Measurements from ENCODE around the gene SLC2A10.

Gene SLC2A10

DNA sequence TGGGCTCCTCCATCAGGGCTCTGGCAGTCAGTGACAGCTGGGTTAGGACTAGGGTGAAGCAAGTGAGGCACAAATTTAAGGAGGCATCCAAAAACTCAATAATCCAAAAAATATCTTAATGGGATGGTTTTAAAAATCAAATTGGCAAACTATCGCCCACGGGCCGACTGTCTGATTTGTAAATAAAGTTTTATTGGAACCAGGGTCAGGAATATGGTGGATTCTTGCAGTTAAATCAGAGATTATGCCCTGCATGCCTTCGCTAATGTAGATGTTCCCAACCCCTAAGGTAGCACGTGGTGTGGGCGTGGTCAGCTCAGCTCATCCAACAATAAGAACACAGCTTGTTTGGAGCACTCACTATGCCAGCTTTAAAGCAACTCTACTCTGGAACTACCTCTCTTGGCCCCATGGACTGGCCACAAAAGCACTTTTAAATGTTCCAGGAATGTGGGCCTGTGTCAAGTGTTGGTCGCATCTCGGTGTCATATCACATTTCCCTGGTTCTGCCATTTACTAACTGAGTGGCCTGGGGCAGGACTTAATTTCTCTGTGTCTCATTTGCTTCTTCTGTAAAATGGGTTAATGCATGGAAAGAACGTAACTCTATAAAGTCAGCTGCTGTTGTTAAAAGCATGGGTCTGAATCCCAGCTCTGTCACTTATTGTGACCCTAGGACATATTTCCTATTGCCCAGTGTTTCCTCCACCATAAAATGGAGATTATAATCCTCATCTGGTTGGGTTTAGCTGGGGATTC, 27.2 kb upstream of the SLC2A10 start:
- no peak for DNase-seq

DNA sequence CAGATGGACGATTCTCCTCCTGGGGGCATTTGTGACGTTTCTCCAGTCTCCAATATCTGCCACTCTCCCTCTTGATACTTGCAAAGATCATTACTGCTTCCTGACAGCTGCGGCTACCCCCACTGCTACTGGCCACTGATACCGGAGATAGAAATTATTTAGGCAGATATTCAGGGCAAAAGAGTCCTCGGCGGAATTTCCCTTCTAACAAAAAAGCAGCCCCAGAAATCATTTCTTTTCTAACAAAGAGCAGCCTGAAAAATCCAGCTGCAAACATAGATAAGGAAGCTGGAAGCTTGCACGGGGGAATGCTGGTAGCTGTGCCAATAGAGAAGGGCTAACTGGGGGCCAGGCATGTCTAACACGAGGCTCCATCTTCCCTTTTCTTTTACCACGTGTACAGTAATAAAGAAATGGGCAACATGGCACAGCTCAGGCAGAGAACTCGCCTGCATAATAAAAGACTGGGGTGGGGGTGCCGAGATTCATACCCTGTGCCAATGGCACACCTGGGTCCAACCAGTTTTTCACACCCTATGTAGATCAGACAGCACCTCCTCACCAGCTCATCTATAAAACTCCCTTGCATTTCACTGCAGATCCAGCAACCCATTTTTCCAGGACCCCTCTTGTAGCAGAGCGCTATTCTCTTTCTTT, 26.3 kb upstream of the SLC2A10 start:
- DNase-seq: no peak

DNA sequence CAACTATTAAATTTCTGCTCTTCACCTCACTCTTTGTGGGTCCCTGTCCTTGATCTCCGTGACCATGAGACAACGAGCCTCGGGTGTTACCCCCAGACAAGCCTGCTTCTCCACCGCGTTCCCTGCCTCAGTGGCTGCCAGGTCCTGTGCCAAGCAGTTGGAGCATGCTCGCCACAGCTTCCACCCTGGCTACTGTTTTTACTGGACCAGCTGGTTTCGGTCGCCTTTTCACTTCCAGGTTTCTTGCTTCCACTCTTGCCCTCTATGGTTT, 25.8 kb upstream of the SLC2A10 start:
- DNase-seq: no peak

DNA sequence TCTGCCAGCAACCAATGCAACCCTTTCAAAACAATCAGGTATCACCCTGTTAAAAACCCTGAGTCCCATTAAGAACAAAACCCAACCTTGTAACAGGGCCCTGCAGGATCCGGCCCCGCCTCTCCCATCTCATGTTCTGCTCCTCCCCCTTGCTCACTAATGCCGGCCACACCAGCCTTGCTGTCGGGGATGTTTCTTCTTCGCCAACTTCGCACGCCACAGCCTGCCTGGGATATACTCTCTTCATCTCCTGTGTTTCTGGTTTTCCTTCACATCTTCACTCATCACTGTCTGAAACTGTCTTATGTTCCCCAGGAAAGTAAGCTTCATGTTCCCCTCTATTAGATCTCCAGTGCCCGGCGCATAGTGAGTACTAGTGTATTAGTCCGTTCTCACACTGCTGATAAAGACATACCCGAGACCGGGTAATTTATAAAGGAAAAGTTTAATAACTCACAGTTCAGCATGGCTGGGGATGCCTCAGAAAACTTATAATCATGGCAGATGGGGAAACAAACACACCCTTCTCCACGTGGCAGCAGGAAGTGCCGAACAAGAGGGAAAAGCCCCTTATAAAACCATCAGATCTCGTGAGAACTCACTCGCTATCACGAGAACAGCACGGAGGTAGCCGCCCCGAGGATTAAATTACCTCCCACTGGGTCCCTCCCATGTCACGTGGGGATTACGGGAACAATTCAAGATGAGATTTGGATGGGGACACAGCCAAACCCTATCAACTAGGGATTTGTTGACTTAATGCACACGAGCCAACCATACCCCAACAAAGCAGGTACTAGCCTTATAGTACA, 25.3 kb upstream of the SLC2A10 start:
- peak; percentile 85 for DNase-seq

DNA sequence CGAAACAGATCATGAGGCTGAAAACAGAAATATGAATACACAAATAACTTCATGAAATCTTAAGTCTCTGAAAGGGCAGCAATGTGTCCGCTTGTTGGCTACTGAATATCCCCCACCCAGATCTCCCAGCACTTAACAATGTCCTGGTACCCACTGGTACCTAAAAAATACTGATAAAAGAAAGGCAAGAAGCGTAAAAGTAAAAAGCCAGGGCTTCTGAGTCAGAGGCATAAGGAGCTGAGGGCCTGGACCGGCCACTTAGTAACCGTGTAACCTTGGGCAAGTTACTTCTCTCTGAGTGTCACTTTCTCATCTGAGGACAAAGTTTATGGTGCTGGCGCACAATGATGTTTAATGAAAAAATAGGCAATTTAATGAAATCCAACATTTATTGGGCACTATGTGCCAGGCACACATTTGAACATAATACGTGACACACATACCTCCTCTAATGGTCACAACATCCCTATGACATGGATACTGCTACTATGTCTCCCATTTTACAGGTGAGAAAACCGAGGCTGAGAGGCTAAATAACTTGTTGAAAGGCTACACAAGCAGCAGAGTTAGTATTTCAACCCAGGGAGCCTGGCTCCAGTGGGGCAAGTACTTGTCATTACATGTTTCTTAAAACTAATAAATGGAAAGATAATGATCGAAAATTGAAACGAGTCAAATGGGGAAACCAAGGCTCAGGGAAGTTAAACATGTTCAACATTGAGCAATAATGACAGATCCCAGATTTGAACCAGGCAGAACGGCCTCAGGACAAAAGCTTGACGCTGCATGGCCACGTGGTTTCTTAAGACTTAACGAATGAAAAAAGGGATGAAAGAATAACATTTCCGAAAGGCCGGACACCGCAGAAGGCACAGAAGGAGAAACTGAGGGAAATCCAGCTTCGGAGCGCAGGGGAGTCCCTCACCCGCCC, 21.0 kb upstream of the SLC2A10 start:
- DNase-seq: no peak

DNA sequence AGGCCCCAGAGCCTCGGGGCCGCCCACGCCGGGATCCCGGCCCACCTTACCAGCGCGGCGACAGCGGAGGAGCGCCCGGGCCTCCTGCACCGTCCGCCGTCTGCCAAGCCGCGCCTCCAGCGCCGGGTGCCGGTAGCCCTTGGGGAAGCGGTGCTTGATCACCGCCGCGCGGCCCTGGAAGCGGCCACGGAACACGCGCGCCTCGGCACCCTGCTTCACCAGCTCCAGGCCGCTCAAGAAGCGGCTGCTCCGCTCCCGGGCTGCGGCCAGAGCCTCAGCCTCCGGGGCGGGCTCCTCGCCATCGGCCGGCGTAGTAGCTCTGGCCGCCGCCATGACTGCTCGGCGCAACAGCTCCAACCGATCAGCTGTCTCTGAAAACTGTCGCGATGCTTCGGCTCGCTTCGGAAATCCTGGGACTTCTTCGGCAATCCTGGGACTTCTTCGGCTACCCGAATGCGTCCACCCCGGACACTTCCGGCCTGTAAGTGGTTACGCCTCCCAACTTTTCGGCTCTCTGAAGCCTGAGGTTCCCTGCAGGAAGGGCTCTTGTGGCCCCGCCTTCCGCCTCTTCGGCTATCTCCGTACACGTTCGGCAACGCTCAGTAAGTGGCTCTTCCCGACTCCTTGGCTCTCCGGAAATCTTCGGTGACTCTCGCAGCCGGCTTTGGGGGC, 20.2 kb upstream of the SLC2A10 start, which contains the start of gene TP53RK:
Gene TP53RK, minus strand, starts transcription at position 363 of the 672 bp plus-strand sequence. Its CDS starts 30 bp downstream, at position 333.
- peak; percentile 93 for DNase-seq

DNA sequence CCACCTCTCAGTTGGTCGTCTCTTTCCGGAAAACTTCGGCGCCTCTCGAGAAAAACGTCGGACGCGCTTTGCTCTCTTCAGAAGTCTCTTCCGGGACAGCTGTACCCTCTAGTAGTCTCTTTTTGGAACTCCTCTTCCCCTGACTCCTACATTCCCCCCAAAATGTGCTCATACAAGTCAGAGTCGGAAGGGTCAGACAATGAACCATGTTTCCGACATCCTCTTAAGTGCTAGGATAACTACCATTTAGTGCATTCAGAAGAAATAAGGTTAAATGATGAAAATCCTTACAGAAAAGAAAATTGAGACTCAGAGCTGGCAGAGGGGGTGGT, 19.7 kb upstream of the SLC2A10 start:
- no peak for DNase-seq

DNA sequence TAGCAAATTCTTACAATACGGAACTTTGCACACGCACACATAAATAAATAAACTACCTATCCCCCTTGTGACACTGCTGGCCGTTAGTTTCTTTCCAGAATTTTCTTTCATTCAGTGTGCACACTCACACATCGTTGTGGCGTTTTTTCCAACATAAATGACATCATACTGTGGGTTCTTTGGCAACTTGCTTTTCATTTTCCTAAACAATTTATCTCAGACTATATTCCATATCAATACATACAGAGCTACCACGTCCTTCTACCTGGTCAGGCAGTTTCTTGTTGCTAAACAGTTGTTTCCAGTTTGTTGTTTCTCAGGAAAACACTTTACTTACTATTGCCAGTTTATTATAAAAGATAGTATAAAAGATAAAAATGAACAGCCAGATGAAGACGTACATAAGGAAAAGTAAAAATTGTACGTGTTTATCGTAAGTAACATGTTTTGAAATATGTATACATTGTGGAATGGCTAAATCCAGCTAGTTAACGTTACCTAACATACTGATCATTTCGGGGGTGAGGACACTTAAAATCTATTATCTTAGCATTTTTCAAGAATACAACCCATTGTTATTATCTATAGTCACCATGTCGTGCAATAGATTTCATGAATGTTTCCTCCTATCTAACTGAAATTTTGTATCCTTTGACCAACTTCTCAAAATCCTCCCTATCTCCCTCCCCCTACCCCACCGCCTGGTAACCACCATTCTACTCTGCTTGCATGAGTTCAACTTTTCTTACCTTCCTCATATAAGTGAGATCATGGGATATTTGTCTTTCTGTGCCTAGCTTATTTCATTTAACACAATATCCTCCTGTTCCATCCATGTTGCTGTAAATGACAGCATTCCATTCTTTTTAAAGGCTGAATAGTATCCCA, 19.0 kb upstream of the SLC2A10 start:
- no peak for DNase-seq

DNA sequence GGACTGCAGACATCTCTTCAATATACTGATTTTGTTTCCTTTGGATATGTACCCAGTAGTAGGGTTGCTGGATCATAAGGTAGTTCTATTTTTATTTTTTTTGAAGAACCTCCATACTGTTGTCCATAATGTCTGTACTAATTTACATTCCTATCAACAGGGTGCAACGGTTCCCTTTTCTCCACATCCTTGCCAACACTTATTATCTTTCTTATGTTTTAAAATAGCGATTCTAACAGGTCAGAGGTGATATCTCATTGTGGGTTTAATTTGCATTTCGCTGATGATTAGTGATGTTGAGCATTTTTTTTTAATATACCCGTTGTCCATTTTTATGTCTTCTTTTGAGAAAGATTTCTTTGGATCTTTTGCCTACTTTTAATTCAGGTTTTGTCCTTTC, 18.3 kb upstream of the SLC2A10 start:
- no peak for DNase-seq

DNA sequence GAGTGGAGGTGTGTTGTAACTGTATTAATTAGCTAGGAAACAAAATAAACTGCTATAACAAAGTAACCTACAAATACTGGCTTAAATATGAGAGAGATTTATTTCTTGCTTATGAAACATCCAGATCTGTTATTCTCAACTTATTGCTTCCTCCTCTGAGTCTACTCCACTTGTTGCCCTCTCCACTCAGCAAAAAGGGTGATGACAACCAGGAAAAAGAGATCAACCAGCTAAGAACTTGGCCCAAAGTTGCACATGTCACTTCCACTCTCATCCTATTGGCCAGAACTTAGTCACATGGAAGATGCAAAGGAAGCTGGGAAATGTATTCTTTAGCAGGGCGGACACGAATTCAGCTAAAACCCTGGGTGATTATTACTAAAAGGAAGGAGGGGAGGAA, 15.0 kb upstream of the SLC2A10 start:
- DNase-seq: no peak

DNA sequence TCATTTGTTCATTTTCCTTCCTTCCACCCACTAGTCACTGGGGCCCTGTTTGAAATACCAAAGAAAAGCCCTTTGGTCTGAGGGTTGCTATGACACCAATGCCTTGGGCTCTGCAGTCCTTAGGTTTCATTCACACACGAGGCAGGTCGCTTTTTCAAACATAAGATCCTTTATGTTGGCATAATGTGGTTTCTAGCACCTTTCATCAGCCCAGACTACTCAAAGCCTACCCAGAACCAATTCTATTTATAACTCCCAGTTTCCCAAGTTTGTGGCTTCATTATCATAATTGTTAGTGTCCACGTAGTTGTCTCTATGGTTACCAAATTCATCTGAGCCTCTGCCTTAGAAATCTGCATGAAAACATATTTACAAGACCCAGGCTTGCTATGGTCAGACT, 13.6 kb upstream of the SLC2A10 start:
- DNase-seq: no peak

DNA sequence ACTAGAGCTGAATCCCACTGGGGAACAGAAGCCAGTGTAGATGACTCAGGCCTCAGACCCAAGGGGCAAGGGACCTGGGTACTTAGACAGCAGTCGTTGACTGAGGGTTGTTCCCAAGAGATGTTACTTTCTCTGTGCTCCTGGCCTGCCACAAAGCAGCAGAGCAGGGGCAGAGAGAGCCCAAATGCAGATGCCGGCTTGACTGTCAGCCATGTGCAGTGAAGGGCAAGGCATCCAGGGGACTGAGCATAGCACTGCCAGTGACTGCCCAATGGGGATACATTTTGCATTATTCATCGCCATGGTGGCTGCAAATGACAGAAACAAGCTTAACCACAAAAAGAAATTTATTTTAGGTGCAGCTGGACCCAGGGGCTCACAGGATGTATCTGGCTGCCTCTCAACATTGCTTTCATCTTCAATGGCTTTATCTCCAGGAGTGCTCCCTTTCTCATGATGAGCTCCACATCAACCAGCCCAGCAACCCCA, 12.6 kb upstream of the SLC2A10 start:
- no peak for DNase-seq

DNA sequence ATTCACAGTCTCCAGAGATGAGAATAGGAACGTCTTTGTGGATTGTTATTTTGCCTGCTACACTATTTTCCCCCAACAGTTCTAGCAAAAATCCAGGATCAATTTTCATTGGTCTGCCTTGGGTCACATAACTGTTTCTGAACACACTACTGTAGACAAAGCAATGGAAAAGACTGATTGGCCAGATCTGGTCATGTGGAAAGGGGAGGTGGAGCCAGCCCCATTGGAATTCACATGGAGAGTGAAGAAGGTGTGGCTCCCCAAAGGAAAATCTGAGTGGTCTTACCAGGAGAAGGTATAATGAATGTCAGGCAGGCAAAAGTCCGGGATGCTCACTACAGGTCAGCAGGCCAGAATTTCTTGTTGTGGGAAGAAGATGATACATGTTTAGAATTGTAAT, 10.7 kb upstream of the SLC2A10 start:
- DNase-seq: no peak

DNA sequence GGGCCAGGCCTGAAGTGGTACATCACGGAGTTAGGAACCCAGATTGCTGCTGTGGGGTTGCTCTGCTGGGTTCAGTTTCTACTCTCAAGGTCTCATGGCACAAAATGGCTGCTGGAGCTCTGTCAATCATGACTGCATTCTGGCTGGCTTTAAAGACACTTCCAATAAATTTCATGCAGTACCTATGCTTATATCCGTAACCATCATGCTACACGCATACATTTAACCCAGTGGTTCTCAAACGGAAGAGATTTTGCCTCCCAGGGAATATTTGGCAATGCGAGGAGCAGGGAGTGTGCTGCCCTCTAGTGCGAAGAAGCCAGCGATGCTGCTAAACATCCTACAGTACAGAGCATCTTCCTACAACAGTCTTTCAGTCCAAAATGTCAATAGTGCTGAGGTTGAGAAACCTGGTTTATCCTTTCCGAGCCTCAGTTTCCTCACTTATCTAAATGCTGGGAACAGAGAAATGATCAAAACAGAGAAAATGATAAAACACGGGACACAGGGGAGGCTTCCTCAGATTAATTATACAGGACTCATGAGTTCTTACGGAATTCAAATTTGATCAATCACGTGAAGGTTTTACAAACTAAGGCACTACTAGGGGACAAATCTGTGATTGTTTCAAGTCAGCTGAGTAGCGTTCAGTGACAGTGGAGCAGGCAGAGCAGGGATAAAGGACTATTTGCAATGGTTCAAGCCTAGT, 9.6 kb upstream of the SLC2A10 start:
- DNase-seq: peak; percentile 17

DNA sequence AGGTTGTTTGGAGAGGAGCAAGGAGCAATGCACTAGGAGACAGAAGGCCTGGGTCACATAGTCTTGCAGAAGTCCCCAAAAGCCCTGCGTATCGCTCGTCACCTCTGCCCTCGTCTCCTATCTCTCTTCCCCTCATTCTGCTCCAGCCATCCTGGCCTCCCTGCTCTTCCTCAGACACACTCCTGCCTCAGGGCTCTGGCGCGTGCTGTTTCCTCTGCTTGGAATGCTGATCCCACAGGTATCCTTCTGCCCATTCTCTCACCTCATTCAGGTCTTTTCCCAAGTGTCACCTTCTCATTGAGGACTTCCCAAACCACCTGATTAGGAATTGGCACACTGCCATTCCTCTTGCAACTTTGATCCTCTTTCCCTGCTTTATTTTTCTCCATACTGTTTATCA, 9.0 kb upstream of the SLC2A10 start:
- no peak for DNase-seq

DNA sequence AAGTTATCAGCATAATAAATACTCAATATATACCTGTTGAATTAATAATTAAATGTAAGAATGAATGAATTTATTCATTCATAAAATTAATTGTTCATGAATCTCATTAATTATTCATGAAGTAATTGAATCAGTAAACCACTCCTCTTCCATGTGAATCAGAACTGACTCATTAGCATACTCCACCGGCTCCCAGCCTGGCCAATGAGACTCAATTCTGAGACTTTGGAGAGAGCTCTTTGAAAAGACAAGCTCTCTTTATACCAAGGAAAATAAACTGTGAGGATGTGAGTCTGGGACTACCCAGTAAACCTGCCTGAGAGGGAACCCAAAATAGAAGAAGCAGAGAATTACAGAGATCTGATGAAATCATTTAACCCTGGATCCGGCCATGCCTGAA, 8.4 kb upstream of the SLC2A10 start:
- no peak for DNase-seq

DNA sequence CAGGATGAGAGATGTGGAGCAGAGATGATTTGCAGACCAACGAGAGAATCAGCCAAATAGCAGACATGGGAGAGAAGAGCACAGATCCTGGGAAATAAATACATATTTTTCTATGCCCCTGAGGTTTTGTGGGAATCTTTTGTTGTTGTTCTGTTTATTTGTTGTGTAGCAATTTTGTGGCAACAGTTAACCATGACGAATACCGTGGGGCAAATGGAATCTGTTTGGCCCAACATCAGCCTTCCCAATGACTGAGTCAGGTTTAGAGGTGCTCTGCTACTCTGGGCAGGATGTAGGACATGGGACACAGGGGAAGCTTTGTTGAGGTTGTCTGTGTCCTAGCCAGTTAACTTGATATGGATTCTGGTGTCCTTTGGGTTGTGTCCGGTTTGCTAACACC, 7.9 kb upstream of the SLC2A10 start:
- no peak for DNase-seq

DNA sequence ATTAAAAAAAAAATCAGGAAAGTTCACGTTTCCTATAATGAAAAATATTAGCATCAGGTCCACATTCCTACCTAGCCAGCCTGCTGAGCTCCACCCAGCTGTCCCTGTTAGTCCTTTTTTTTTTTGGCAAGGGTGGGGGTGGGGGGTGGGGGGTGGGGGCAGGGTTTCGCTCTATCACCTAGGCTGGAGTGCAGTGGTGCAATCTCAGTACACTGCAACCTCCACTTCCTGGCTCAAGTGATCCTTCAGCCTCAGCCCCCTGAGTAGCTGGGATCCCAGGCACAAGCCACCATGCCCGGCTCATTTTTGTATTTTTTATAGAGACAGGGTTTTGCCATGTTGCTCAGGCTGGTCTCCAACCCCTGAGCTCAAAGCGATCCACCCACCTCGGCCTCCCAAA, 7.5 kb upstream of the SLC2A10 start:
- DNase-seq: no peak

DNA sequence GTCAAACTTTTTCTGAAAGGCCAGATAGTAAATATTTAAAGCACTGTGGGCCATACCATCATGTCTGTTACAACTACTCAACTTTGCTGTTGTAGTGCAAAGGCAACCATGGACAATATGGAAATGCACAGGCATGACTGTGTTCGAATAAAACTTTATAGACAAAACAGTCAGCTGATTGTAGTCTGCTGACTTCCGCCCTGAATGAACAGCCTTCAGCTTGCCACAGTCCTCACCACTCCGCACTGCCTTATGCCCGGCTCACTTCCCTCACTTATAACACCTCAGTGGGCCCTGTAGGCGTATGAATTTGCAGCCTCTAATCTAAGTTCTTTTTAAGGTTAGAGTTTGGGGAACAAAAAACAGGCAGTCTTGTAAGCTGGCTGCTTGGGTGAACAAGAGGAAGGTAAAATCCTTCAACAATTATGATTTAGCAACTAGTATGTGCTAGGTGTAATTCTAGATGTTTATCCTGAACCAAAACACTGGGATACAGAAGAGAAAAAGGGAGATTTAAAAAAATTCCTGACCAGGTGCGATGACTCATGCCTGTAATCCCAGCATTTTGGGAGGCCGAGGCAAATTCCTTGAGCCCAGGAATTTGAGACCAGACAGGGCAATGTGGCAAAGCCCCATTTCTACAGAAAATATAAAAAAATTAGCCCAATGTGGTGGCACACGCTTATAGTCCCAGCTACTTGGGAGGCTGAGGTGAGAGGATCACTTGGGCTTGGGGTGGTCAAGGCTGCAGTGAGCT, 6.8 kb upstream of the SLC2A10 start:
- DNase-seq: no peak

DNA sequence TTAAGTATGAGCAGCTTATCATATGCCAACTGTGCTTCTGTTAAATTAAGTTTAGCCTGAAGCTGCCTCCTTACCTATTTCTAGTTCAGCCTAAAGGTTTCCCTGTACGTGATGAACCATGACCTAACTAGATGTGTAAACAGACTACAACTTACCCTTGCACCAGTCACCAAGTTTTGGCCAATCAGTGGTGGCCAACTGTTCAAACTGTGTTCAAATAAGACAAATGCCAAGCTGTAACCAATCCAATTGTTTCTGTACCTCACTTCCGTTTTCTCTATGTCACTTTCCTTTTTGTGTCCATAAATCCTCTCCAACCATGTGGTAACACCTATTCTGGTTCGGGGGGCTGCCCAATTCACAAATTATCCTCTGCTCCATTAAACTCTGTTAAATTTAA, 6.0 kb upstream of the SLC2A10 start:
- no peak for DNase-seq
